ENCODE data around the gene RNF130. TPM values are rescaled to one million over a fixed set of nuclear protein-coding genes. Genes with fewer than 3 reads are reported as not detected.

Gene RNF130
- total RNA-seq, 1 donor from 2014 or later = 67.3 TPM

DNA sequence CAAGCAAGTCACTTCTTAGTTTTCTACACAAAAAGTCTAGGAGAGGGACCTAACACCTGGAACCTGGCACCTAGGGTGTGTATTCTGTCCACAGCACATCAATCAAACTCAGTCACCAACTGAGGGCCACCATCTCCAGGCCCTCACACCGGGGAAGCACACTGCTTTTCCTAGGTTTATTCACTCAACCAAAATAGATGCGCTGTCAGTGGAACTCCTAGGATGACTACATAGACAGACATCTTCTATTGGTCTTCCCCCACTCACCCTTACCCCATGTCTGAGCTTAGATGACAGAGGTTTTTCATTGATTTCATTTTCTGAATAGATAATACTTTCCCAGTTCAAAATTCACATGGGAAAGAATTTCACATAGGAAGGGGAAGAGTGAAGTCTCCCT lies 59.2 kb downstream of the RNF130 start:
- H3K27ac Mint-ChIP-seq (ENCODE audit: unreplicated experiment) = no peak overlapping the region
- peaks cover 6% of the 10 kb centered on the region for H3K36me3 Mint-ChIP-seq (ENCODE audit: low read depth, unreplicated experiment)
- DNase-seq (ENCODE audit: low spot score) = no peak
- TF ChIP-seq, protein P1, sequence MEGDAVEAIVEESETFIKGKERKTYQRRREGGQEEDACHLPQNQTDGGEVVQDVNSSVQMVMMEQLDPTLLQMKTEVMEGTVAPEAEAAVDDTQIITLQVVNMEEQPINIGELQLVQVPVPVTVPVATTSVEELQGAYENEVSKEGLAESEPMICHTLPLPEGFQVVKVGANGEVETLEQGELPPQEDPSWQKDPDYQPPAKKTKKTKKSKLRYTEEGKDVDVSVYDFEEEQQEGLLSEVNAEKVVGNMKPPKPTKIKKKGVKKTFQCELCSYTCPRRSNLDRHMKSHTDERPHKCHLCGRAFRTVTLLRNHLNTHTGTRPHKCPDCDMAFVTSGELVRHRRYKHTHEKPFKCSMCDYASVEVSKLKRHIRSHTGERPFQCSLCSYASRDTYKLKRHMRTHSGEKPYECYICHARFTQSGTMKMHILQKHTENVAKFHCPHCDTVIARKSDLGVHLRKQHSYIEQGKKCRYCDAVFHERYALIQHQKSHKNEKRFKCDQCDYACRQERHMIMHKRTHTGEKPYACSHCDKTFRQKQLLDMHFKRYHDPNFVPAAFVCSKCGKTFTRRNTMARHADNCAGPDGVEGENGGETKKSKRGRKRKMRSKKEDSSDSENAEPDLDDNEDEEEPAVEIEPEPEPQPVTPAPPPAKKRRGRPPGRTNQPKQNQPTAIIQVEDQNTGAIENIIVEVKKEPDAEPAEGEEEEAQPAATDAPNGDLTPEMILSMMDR (IDR thresholded peaks at IDR 0.05; ENCODE audit: unreplicated experiment) = no peak
- H3K9me3 Mint-ChIP-seq (ENCODE audit: unreplicated experiment) = no peaks in the 10 kb centered on the region
- H3K27me3 Mint-ChIP-seq (ENCODE audit: unreplicated experiment) = peaks cover 6% of the 10 kb centered on the region
- H3K4me3 Mint-ChIP-seq (ENCODE audit: unreplicated experiment) = no peak overlapping the region
- peaks cover 44% of the 10 kb centered on the region for H3K4me1 Mint-ChIP-seq (ENCODE audit: unreplicated experiment)

DNA sequence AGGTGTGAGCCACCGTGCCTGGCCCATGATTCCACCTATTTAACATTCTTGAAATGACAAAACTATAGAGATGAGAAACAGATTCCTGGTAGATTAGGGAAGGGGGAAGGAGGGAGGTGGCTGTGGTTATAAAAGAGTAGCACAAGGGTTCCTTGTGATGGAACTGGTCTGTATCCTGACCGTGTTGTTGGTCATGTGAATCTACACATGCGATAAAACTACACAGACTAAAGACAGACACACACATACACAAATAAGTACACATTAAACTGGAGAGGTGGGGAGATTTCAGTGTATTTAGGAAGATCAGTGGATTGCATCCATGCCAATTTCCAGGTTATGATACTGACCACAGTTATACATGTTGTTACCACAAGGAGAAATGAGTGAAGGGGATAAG lies 60.9 kb downstream of the RNF130 start:
- H3K4me3 Mint-ChIP-seq (ENCODE audit: unreplicated experiment) = no peak overlapping the region
- TF ChIP-seq, protein P1 (IDR thresholded peaks at IDR 0.05; ENCODE audit: unreplicated experiment) = no peak
- DNase-seq (ENCODE audit: low spot score) = no peak
- H3K27me3 Mint-ChIP-seq (ENCODE audit: unreplicated experiment) = peaks cover 6% of the 10 kb centered on the region
- H3K27ac Mint-ChIP-seq (ENCODE audit: unreplicated experiment) = no peak overlapping the region
- H3K9me3 Mint-ChIP-seq (ENCODE audit: unreplicated experiment) = no peaks in the 10 kb centered on the region
- H3K36me3 Mint-ChIP-seq (ENCODE audit: low read depth, unreplicated experiment) = peaks cover 6% of the 10 kb centered on the region
- peaks cover 27% of the 10 kb centered on the region for H3K4me1 Mint-ChIP-seq (ENCODE audit: unreplicated experiment)

DNA sequence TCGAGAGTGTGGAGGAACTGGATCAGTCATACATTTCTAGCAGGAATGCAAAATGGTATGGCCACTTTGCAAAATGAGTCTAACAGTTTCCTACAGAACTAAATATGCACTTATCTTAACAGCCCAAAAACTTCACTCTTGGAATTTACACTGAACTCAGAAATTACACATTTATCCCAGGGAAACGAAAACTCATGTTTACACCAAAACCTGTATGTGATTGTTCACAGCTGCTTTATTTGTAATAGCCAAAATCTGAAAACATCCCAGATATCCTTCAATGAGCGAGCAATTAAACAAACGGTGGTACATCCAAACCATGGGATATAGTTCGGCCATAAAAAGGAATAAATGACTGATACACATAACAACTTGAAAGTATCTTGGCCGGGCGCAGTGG lies 62.0 kb downstream of the RNF130 start:
- Mint-ChIP-seq H3K27ac (ENCODE audit: unreplicated experiment) (no peak overlapping the region), H3K4me1 (ENCODE audit: unreplicated experiment) (peaks cover 20% of the 10 kb centered on the region), H3K9me3 (ENCODE audit: unreplicated experiment) (no peaks in the 10 kb centered on the region), H3K4me3 (ENCODE audit: unreplicated experiment) (no peak overlapping the region), H3K27me3 (ENCODE audit: unreplicated experiment) (peaks cover 6% of the 10 kb centered on the region), H3K36me3 (ENCODE audit: low read depth, unreplicated experiment) (peaks cover 10% of the 10 kb centered on the region)
- TF ChIP-seq, protein P1 (IDR thresholded peaks at IDR 0.05; ENCODE audit: unreplicated experiment) = no peak
- DNase-seq (ENCODE audit: low spot score) = no peak

DNA sequence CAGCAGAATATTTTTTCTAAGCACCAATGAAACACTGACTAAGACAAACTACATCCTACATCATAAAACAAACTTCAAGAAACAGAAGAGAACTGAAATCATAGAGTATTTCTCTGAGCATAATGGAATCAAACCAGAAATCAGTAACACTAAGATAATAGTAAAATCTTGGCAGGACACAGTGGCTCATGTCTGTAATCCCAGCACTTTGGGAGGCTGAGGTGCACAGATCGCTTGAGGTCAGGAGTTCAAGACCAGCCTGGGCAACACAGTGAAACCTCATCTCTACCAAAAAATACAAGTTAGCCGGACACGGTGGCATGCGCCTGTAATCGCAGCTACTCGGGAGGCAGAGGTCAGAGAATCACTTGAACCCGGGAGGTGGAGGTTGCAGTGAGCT lies 63.1 kb downstream of the RNF130 start:
- Mint-ChIP-seq H3K4me3 (ENCODE audit: unreplicated experiment) (no peak overlapping the region), H3K27ac (ENCODE audit: unreplicated experiment) (no peak overlapping the region), H3K9me3 (ENCODE audit: unreplicated experiment) (no peaks in the 10 kb centered on the region), H3K27me3 (ENCODE audit: unreplicated experiment) (peaks cover 6% of the 10 kb centered on the region), H3K36me3 (ENCODE audit: low read depth, unreplicated experiment) (peaks cover 10% of the 10 kb centered on the region), H3K4me1 (ENCODE audit: unreplicated experiment) (peaks cover 9% of the 10 kb centered on the region)
- DNase-seq (ENCODE audit: low spot score) = no peak
- TF ChIP-seq, protein P1 (IDR thresholded peaks at IDR 0.05; ENCODE audit: unreplicated experiment) = no peak

DNA sequence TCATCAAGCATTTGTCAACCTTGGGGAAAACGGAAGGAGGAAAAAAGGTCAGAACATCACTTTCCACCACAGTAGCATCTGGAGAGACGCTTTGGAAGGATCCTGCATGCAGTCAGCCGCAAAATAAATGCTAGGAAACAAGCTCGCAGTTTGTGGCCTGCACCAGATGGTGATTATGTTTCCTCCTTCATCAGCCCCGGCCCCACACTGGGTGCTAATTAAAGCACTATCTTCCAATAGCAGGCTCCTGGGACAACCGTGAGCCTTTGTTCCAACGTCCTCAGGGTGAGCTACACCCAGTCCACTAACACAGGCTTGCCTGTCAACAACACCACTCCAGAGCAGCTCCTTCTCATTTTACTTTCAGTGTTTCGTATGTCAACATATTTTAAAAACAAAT lies 64.0 kb downstream of the RNF130 start:
- Mint-ChIP-seq H3K36me3 (ENCODE audit: low read depth, unreplicated experiment) (peaks cover 14% of the 10 kb centered on the region), H3K9me3 (ENCODE audit: unreplicated experiment) (no peaks in the 10 kb centered on the region), H3K27ac (ENCODE audit: unreplicated experiment) (no peak overlapping the region), H3K4me3 (ENCODE audit: unreplicated experiment) (no peak overlapping the region), H3K4me1 (ENCODE audit: unreplicated experiment) (peaks cover 2% of the 10 kb centered on the region), H3K27me3 (ENCODE audit: unreplicated experiment) (peaks cover 6% of the 10 kb centered on the region)
- DNase-seq (ENCODE audit: low spot score) = no peak
- TF ChIP-seq, protein P1 (IDR thresholded peaks at IDR 0.05; ENCODE audit: unreplicated experiment) = no peak
